NCI-H226 (cell line): ENCODE results near the gene COL23A1.
"Not testable (repeated sequence)": the region's sequence is repeated elsewhere in the genome, so short reads cannot be mapped to it uniquely, and the experiment has no call there.

Source experiments
- DNase-seq: peaks from one replicate; pipeline ENCODE4 v3.0.0-alpha.2; 2015

Gene COL23A1

GRCh38 chr5:178386336-178386931 is 203.8 kb downstream of the COL23A1 start:
- no peak for DNase-seq

GRCh38 chr5:178385496-178385890 is 204.7 kb downstream of the COL23A1 start:
- DNase-seq, result no peak

DNA sequence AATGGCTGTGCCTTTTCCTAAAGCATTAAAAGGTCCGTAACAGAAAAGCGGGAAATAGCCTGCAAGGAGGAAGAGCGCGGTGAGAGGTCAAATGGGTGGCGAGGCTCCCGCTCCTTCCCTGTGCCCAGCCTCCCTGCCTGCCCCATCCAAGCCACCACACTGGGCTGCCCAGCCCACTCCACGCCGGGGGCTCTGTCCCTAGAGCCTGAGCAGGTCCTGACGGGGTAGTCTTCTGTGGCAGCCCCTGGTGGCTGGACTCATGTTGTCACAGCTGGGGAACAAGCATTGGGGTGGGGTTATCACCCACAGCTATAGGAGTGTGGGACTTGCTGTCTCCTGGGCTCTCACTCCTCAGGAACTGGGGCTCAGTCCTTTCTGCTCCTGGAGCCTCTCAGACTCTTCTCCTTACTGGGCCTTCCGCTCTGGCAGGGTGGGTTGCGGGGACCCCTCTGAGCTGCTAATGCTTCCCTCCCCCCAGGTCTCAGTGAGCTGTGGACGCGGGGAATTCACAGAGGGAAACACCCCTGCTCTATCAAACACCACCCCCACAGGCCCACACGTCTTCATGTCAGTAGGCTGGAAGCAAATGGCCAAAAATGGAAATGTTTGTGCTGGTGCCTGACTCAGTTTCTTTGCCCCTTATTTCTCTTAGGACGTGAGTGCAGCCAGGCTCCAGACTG is 205.2 kb downstream of the COL23A1 start:
- no peak for DNase-seq

DNA sequence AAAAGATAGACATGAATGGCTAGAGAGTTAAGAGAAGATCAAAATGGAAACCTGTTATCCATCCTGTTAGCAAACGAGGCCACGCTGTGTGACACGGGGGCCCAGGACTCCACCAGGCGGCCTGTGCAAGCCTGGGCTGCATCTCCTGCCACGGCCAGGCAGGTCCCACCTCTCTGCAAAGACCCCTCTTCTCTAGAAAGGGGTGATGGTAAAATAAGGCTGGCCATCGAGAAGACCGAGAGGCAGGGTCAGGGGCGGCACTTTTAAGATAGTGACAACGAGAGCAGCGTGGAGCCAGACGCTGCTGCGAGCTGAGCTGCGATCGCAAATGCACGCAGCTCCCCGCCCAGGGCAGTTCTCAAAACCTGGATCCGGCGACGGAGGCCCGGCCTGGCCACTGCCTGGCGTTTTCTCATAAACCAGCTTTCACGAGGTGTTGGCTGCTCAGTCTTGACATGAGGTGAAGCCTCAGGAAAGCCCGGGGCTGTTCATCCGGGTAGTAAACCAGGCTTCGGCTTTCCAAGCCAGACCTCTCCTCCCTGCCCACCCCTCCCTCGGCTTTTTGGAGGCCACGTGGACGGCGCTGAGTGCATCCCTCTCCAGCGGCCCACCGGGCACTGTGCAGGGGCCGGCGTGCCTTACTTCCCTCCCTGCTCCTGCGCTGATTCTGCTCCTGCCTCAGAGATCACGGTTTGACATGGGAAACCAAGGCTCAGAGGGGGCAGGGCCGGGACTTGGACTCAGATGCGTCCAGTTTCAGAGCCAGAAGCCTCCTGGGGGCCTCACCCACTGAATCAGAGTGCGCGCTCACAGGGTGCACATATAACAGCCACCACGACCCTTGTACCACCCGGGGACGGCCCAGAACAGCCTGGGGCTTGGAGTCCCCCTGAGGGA is 206.0 kb downstream of the COL23A1 start:
- no peak for DNase-seq

- DNase-seq, result no peak
These were observed 206.8 kb downstream of the COL23A1 start for GRCh38 chr5:178383301-178383918.

DNA sequence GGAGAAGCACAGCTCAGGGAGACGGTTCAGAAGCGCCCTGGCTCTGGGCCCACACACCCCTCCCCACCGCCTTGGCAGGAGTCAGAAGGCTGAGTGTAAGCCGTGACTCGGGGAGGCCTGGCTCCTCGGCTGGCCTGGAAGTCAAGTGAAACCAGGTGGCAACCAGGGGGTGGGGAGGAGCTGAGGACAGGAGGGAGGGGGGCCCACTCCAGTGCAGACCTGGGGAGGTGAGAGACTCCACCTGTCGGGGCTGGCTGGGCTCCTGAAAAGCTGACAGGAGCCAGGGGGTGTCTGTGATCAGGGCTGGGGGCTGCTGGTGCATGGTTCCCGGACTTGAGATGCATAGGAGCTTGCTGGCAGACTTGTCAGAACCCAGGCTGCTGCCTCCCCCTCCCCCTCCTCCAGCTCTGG is 207.4 kb downstream of the COL23A1 start:
- DNase-seq, result no peak

DNA sequence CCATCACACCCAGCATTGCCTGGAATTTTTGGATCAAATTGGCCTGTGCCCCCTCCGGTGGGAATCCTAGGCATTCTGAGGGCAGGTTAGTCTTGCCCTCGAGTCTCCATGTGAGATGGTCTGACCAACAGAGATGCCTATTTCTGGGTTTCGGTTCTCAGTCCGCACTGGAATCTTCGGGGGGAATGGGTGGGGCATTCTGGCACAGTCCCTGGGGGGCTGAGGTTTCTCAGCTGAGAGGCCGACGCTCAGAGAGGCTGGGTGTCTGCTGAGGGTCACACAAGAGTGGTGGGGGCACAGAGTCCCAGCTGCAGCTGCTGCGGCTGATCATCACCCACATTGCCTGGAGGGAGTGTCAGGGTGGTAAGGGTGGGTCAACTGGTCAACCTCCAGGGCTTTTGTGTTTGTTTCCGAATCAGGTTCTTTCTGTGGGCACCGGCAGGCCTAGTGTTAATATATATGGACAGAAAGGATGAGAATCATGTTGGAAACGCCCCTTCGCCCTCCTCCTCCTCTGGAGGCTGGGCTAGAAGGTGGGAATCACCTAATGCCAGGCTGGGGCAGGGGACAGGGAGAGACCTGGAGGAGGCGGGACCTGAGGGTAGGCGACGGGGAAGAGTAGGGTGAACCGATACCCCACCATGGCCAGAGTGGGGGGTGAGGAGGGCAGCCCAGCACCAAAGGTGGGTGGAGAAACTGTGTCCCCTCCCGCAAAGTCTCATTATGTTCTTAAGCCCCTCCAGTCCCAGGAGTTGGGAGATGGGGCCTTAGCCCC is 208.1 kb downstream of the COL23A1 start:
- no peak for DNase-seq

DNA sequence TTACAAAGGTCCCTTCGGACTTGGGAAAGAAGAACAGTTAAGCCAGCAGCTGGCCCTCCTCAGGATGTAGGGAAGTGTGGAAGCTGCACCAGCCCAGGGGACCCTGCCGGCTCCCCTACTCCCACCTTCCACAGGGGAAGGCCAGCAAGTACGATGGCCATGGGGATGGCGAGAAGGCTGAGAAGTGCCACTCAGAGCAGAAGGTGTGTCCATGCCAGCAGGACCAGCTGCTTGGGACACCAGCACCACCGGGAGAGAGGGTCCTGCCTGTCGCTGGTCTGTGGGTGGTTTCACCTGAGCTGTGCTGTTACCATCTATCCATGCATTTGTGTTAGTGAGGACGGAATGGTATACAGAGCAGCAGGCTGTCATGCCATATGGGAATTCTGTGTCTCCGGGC is 209.0 kb downstream of the COL23A1 start:
- no peak for DNase-seq

- DNase-seq, result no peak
These were observed 209.6 kb downstream of the COL23A1 start for GRCh38 chr5:178380541-178381074.

DNA sequence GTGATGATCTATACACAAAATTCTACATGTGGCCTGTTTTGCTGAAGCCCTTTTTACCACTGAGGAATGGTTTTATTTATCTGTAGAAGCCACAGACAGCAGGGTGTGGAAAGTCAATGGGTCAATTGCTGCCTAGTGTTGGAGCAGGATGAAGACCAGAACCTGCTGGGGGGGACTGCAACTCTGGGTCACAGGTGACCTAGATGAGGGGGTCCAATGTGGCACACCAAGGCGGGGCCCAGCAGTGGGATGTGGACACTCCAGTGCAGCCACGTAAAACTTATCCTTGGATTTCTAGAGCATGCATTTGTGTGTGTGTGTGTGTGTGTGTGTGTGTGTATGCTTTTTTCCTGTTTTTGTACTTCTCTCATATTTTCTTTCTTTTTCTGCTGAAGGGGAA is 210.1 kb downstream of the COL23A1 start:
- DNase-seq, result no peak

DNA sequence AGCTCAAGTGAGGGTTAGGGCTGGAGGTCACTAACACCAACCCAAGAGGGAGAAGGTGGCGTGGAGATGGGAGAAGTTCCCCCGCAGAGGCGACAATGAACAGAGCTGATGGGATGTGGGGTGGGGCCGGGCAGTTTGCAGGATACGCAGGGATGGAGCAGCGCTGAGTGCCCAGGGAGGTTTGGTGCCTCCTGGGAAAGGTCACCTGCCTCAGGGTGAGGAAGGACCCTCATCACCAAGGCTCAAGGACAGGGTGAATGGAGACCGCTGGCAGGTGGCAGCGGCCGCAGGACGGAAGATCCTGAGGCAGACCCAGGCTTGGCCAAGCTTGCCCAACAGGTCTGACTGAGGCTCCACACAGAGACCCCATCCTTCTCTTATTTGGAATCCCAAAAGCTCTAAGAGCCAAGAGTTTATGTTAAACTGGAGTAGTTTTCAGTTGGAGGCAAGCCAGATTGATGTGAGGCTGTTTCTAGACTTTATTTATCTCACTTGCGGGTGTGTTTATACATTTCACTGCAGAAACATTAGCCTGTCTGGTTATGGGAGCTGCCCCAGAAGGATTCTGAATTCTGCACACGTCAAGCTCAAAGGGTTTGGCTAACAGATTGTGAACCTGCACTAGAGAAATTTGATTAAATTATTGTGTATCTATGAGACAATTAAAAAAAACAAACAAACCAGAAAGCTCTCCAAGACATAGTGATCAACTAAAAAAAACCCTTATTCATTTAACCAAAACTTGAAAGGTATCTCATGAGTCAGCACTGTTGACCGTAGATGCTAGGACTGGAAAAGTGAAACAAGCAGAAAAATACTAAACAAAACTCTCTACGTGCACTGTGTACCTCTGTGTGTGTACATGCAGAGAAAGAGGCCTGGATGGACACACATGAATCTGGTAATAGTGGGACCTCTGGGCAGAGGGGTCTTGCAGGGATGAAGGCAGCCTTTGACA is 211.4 kb downstream of the COL23A1 start:
- no peak for DNase-seq

GRCh38 chr5:178377583-178378270 is 212.5 kb downstream of the COL23A1 start:
- DNase-seq, result no peak

DNA sequence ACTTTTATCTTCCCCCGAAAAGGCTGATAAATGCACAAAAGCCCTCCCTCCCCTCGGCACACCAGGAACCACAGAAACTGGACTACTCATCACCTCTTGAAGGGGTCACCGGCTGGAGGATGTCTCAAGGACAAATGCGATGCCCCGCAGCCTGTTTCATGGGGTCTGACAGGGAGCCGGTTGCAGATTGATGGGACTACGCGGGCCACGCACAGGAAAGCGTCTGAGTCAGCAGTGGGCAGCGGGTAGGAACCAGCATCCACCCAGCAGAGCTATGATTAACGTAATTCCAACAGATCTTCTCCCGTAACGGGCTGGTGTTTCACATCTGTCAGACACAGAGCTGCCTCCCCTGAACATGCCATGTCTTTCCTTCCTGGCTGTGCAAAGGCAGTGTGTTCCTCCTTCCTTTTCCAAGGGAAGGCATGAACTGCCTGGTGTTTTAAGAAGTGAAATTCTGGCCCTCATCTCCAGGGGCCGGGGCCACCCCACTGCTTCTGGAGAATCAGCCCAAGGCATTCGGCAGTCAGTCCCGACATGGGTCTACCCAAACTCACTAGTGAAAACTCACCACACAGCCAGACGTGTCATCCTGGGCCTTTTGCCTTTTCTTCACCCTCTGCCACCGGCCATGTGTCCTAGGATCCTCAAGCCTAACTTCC is 213.1 kb downstream of the COL23A1 start:
- DNase-seq, result no peak

GRCh38 chr5:178375348-178375747 is 214.8 kb downstream of the COL23A1 start:
- DNase-seq, result no peak

DNA sequence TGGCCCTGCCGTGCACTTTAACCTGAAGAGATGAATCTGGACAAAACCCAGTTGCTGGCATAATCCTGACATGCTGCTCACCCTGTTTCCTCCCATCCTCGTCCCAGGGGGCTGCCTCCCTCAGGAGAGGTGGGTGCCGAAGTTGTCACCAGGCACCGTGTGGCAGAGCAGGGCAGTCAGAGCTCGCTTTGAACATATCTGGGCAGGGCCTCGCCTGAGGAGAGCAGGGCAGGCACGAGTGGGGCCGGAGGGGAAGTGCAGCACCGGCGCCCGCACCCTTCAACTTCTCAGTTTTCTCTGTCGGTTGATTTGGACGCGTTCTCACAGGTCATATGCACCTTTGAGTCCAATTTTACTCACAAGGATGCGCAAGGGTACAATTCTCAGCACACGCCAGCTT is 216.5 kb downstream of the COL23A1 start:
- DNase-seq, result no peak

GRCh38 chr5:178372142-178372571 is 218.0 kb downstream of the COL23A1 start:
- DNase-seq, result no peak

- DNase-seq, result no peak
These were observed 218.7 kb downstream of the COL23A1 start for GRCh38 chr5:178371362-178372111.

DNA sequence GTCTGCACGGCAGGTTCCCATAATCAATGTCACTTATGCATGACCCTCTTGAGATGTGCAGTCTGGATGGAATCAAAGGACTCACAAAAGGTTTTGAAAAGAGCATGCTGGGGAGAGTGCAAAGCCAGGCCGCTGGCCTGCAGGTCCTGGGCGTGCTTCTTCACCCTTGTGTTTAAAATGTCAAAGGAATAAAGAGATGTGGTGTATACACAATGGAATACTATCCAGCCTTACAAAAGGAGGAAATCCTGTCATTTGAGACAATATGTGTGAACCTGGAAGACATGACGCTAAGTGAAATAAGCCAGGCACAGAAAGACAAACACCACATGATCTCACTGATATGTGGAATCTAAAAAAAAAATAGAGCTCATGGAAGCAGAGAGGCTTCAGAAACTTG is 220.1 kb downstream of the COL23A1 start:
- DNase-seq, result no peak

GRCh38 chr5:178369469-178369868 is 220.7 kb downstream of the COL23A1 start:
- not testable (repeated sequence) for DNase-seq
